GM18907 (cell line): Measurements from ENCODE around the gene RMI1.

Experiments used
- ATAC-seq: cut with Tn5 transposase; IDR thresholded peaks from one replicate; pipeline ENCODE4 v1.9.1; 2021; ENCODE audit warnings: mild to moderate bottlenecking, moderate library complexity; ENCODE audit not compliant: unreplicated experiment

RMI1 gene

DNA sequence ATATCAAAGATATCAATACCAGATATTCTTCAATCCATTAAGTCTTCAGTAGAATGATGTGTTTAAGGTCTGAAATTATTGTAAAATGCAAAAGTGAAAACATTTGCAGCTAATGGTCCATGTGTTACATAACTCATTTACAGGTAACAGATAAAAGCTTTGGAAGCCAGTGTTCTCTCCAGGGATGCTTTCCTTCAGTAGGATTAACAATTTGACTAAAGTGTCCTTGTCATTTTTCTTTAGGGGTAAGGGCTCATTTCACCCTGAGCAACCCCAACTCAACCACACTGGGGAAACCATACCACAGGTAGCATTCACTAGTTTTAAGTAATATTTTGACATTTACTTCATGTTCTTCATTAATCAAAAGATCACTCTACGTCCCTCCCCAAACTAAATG is 13.5 kb upstream of the RMI1 start:
- ATAC-seq: no peak

DNA sequence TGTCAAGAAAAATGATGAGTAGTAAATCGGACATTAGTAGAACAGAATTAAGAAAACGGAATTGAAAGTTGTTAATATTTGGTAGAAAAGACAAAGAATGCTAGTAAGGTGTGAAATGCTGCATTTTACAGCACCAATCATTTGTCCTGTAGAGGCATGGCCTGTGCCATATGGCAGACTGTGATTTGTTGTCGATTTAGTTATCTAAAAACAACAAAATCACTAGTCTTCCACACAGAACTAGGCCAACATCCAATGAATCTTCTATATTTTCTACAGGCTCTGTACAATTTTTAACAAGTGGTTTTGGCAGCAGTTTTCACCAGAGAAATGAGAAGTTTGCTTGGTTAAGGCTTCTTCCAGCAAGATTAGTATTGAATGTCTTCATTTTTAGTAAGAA is 11.0 kb upstream of the RMI1 start:
- ATAC-seq: no peak

DNA sequence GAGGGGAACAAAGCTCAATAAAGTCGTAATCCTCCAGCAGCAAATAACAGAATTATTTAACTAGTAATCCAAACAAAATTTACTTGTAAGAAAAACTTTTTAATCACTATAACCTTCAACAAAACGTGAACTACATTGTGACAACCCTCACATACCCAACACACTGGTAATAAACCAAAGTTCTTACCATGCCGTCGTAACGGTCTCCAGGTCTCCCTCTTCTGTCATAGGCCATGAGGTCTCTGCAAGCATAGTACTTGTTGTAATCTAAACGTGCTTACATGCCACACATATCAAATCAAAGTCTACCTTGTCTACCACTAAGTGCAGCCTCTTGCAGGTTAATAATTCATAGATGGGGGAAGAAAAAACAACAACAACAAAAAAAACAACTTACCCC is 9.1 kb upstream of the RMI1 start:
- ATAC-seq: no peak

DNA sequence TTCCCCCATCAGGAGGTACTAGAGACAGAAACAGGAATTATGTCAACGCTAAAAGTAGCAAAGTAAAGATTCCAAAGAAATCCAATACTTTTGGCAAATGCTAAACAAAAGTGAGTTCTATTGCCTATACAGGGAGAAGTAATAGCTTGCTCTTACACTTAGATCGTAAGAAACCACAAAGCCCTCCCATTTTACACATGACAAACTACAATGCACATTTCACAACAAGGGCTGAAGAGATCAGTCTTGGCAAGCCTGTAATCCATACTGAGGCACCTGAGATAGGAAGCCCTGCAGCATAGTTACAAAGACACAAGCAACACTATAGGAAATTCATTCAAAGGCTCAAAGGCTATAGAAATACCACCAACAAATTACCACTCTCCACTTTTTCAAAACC is 8.3 kb upstream of the RMI1 start:
- ATAC-seq: no peak

DNA sequence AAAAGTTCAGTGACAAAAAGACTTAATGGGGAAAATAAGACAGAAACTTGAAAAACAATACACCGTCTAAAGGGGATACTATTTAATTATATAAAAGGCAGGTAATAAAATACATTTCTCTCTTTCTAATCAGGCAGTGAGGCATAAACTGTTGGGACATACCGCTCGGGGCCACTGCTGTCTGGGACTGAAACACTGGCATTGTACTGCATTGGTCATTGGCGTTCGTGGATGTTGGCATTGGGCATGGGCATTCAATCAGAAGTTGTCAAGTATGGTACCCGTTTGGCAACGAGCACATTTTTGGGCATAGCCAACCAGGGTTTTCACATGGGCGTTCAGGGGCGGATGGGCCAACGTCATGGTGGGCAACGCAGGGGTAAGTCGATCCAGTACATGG is 5.3 kb upstream of the RMI1 start:
- ATAC-seq: no peak

DNA sequence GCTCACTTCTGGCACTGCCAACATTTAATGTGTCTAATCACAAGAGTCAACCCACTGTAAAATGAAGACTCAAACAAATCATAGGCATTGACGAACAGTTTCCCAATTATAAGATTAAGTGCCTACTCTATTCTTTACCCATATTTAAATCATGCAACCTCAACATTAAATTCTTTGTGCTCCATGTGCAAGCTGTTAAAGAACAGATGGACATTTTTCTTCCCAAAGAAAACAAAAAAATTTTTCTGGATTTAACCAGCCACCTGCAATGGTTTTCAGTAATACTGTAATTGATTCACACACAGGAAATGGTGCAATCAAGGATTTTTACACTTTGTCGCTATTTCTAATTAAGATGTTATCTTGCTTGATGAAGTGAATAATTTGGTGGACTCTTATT is 4.2 kb upstream of the RMI1 start:
- ATAC-seq: no peak

DNA sequence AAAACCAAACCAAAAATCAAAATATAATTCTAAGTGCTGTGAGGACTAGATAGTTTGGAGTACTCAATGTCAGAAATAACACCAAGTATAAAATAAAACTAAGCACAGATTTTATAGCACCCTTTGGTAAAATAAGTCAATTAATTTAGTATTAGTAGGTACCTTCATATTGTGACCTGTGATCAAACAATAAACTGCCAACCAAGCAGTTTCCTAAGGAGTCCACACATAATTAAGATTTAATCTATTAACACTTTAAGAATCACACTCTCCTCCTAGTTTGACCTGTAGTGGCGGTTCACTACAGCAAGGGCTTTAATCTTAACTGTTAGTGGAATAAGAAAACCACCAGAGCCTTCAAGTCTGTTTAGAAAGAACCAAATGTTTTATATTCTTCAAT is 3.4 kb upstream of the RMI1 start:
- ATAC-seq: no peak

DNA sequence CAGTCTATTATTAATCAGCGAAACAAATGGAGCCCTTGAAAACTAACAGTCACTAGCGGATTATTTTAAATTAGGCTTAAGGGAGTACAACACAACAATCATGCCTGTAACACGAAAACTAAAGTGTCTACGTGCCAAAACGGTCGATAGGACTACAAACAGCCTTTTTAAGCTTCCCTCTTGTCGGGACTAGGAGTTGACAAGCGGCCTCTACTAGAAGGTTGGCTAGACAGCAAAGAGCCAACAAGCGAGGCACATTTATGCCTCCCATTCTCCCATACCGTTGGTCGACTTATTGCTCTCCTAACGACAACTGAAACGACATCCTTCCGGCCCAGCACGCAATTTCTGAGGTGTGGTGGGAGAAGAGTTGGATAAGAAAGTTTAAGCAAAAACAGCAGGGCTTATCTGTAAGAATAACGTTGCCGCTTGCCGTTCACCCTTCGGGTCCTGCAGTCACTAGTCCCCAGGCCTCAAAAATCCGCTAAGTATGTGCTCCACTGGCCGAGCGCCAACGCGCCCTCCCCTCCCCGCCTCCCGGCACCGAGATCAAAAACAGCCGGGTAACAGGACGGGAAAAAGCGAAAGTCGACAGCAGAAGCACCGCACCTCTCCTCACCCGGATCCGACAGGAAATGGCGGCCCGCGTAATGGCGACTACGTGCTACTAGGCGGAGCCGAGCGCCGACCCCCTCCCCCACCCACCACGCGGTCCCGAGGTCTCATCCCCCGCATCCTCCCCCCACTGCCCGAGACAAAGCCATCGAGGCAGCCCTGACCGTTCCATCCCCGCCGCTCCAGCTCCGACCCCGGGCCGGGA is 1.4 kb upstream of the RMI1 start:
- peak; percentile 29 for ATAC-seq

DNA sequence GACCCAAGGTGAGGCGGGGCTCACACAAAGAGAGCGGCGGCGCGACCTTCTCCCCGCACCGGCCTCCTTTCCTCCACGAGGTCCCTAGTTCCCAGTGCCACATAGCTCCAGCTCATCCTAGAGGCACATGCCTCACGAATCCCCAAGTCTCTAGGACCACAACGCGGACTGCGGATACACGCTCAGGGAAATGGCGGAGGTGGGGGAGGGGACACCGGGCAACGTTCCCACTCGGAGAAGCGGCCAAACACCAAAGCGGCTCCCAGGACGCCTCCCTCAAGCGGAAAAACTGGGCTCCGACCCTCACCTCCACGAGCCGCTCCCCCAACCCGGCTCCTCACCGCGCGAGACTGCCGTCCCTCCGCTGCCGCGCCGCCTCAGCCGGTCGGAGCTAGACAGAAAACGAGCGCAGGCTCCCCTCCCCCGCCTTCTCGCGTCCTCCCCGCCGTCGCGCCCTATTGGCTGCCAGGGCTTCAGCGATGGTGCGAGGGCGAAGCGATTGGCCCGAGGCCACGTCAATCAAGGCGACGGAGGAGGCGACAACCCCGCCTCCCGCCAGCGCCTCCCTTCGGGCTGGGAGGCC is 702 bp upstream of the RMI1 start, which contains the start of gene HNRNPK:
TSS of gene HNRNPK (minus strand) at position 404 of the 583 bp plus-strand sequence. CDS start 1,963 bp downstream, outside the sequence.
- peak; percentile 89 for ATAC-seq

DNA sequence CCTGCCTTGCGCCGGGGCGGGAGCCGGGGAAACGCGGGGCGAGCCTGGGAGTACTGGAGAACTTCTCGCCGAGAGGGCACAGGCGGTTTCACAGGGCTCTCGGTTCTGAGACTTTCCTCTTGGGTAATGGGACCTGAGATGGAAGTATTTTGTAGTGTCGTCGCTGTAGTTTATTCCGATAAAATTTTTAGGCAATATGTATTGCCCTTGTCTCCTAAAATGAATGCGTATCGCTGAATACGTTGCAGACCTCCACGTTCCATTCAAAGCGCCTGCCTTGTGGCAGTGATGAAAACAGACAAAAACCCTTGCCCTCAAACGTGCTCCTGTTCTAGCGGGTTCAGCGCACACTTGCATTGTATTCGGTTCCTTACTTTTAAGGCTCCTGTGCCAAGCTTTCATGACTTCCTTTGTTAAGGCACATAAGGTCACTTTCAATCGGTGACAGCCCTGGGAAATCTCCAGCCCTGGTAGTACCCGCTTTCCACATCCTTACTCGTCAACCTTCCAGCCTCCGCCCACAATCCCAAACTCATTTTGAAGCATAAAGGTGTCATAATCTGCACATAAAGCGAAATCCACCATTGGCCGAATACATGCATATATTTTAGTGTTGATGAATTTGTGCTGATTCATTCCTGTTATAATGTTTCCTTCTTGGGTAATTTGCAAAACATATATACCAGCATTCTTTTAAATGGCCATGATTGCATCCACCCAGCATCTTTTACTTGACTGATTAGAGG is 694 bp downstream of the RMI1 start:
- ATAC-seq: peak; percentile 5

DNA sequence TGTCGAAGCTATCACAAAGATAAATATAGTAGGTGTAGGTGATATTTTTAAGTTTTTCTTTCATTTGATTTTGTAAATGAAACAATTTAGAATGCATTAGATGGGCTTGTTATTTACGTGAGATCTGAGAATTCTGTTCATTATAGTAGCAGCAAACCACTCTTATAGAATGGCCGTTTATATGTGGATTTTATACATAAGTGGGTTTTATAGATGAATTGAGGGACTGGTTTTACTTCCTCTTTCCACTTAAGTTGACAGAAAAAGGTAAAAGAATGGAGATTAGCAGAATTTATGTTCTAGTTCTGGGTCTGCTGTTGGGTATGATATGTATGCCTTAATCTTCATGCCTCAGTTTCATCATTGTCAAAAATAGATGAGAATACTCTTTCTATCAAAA is 5.6 kb downstream of the RMI1 start:
- ATAC-seq: peak; percentile 44

DNA sequence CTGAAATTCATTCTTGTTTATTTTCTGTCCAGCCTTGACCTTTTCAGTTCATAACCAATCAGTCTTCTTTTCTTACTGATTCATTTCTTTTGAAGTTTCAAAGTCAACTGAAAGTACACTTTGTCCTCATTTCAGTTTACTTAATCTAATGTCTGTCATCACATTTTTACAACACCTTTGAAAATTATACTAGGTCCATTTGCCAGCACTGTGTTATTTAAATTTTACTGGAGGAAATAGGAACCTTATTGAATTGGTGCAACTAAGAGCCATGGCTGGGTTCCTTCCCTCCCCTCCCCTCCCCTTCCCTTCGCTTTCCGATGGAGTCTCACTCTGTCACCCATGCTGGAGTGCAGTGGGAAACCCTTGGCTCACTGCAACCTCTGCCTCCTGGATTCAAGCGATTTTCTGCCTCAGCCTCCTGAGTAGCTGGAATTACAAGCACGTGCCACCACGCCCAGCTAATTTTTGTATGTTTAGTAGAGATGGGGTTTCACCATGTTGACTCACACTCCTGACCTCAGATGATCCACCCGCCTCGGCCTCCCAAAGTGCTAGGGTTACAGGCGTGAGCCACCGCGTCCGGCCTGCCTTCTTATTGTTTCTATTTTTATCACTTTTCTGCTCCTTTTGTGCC is 6.3 kb downstream of the RMI1 start:
- no peak for ATAC-seq

DNA sequence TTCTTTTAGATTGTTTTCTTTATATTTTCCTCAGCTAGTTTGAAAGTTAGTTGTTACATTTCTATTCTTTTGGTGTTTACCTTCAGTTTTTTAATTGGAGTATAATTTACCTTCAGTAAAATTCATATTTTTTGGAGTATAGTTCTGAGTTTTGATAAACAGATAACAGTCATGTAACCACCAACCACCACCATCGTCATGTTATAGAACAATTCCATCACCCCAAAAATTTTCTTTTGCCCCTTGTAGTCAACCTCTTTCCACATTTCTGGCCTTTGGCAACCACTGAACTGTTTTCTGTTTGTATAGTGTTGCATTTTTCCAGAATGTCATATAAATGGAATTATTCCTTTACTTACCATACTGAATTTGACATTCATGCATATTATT is 6.8 kb downstream of the RMI1 start:
- no peak for ATAC-seq

DNA sequence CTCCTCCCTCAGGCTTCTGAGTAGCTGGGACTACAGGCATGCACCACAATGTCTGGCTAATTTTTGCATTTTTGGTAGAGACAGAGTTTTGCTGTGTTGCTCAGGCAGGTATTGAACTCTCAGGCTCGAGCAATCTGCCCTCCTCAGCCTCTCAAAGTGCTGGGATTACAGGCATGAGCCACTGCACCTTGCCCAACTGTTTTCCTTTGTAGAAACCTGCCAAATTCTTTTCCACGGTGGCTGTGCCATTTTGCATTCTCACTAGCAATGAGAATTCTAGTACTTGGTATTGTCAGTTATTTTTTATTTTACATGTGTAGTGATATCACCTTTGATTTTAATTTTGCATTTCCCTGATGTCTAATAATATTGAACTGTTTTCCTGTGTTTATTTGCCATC is 7.8 kb downstream of the RMI1 start:
- ATAC-seq: no peak

DNA sequence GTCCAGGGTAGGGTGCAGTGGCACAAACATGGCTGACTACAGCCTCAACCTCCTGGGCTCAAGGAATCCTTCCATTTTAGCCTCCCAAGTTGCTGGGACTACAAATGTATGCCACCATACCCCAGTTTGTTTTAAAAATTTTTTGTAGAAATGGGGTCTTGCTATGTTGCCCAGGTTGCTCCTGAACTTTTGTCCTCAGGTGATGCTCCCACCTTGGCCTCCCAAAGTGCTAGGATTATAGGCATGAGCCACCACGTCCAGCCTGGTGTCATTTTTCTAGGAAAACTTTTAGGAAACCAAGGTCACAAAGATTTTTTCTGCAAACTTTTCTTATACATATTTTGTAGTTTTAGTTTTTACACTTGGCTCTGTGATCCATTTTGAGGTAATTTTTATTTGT is 10.8 kb downstream of the RMI1 start:
- no peak for ATAC-seq

DNA sequence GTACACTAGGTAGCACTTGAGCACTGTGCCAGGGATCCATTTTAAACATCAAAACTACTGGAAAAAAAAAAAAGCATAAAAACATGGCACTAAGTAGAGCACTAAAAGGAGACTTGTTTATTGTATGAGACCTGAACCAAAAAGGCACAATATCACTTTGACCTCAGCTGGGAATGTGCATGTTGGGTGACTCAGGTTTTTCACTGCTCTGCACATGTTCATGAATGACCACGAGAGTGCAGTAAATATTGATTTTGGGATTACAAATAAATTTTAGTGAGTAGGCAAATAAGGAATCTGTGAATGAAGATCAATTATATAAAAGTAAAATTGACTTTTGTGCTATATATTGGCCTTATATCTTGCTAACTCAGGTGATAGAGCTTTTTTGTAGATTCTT is 11.8 kb downstream of the RMI1 start:
- no peak for ATAC-seq

DNA sequence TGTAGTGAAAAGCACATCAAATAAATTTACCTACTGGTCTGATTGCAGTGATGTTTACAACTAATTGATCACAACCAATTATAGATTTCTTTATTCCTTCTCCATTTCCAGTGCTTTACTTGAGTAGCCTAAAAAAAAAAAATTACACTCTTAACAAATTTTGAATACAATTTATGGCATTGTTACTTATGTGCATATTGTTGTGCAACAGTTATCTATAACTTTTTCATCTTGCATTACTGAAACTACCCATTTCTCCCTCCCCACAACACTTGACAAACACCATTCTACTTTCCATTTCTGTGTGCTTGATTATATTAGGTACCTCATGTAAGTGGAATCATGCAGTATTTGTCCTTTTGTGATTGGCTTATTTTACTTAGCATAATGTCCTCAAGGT is 12.3 kb downstream of the RMI1 start:
- ATAC-seq: no peak

DNA sequence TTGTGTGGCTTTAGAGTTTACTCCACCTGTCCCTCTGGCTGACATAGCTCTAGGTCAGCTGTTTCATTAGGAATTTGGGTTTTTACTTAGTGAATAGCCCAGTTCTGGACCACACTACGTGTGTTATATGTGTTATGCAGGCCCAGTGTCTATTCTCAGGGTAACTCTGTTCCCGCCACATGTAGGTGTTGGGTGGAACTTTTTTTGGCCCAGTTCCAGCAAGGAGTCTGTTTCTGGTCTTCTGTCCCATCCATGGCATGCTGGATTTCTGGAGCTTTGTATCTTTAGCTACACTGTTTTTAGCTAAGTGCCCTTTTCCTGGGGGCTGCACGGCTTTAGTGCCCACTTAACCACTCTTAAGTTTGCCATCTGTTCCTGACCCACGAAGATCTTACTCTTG is 15.5 kb downstream of the RMI1 start:
- ATAC-seq: no peak

DNA sequence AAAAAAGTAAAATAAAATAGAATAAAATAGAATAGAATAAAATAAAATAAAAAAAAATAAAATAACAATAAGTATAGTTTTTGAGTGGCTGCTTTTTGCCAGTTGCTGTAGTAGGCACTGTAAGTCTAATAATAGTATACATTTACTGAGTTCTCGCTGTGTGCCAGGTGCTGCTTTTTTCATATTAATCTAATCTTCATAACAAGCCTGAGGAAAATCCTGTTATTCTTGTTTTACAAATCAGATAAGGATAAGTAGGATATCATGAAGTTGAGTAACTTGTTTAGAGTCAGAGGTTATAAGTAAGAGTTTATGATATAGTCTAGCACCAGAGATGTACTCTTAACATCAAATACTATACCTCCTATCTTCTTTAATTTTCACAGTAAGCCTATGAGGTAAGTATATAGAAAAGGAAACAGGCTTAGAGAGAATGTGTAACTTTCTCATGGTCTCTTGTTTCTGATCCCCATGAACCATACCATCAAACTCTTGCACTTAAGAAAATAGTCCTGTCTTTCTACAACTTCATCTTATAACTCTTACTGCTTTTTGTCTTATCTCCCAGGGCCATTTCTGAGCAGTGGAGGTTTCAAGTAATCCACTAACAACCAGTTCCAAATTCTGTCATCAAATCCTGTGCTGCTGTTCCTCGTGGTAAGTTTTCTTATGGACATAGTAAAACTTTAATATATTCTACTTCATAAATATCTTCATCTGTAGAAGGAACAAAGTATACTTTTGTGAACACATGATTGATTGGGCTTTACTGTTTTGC is 18.7 kb downstream of the RMI1 start:
- no peak for ATAC-seq

DNA sequence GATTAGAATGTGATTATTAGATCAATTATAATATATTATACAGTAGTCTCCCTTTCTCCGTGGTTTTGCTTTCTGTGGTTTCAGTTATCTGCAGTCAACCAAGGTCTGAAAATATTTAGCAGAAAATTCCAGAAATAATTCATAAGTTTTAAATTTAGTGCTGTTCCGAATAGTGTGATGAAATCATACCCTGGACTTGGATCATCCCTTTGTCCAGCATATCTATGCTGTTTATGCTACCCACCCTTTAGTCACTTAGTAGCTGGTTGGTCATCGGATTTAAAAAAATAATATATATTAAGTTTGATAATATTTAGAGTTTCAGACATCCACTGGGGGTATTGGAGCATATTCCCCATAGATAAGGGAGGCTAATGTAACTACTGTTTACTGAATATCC is 19.6 kb downstream of the RMI1 start:
- ATAC-seq: no peak

DNA sequence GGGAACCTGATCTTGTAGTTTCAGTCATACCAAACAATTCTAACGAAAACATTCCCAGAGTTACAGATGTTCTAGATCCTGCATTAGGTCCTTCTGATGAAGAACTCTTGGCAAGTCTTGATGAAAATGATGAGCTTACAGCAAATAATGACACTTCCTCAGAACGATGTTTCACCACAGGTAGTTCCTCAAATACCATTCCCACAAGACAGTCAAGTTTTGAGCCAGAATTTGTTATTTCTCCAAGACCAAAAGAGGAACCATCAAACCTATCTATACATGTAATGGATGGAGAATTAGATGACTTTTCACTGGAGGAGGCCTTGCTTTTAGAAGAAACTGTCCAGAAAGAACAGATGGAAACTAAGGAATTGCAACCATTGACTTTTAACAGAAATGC is 21.0 kb downstream of the RMI1 start:
- ATAC-seq: no peak
